Calu3 (cell line): ENCODE data around the gene SF1. TPM values are rescaled to one million over a fixed set of nuclear protein-coding genes. Genes with fewer than 3 reads are reported as not detected.

Source experiments
- BruUV-seq: library from RNA; stranded (reverse); fragments of 400-500 nt; replicated peaks from 2 replicates; lab custom pipeline; 2021; lab: Mats Ljungman, UMichigan
- CTCF ChIA-PET: fragments of 300-600 bp; sonication (Branson Sonifier 250); formaldehyde crosslinking; loops from one replicate; lab custom pipeline; 2022; ENCODE audit warnings: antibody characterized with exemption; lab: Charles Lee
- DNase-seq: peaks from one replicate; pipeline ENCODE4 v3.0.0; 2022
- H3K27ac Mint-ChIP-seq: one replicate; pipeline ENCODE4 v1.8.0; 2022; ENCODE audit warnings: mixed read lengths; ENCODE audit not compliant: unreplicated experiment
- H3K27me3 Mint-ChIP-seq: one replicate; pipeline ENCODE4 v1.8.0; 2022; ENCODE audit warnings: mixed read lengths; ENCODE audit not compliant: unreplicated experiment
- H3K36me3 Mint-ChIP-seq: one replicate; pipeline ENCODE4 v1.8.0; 2022; ENCODE audit warnings: mild to moderate bottlenecking, moderate library complexity, mixed read lengths; ENCODE audit not compliant: insufficient read depth, unreplicated experiment
- H3K4me1 Mint-ChIP-seq: one replicate; pipeline ENCODE4 v1.8.0; 2022; ENCODE audit warnings: mild to moderate bottlenecking, low read depth, mixed read lengths; ENCODE audit not compliant: unreplicated experiment
- H3K4me3 Mint-ChIP-seq: one replicate; pipeline ENCODE4 v1.8.0; 2022; ENCODE audit warnings: mild to moderate bottlenecking, low read depth, moderate library complexity, mixed read lengths; ENCODE audit not compliant: unreplicated experiment
- H3K9me3 Mint-ChIP-seq: one replicate; pipeline ENCODE4 v1.8.0; 2022; ENCODE audit warnings: low read depth, mixed read lengths; ENCODE audit not compliant: unreplicated experiment
- intact Hi-C: fragments of 100-400 bp; cut with micrococcal nuclease; formaldehyde crosslinking; loops from one replicate; pipeline ENCODE4 v1.10.0; 2022; ENCODE audit not compliant: unreplicated experiment
- total RNA-seq: library from RNA; stranded (reverse); gene quantifications from 2 replicates; pipeline ENCODE4 v1.2.3, GENCODE V29; 2022
- TF ChIP-seq, protein P1 (sequence below): fragments of 200-600 bp; IDR thresholded peaks from one replicate; pipeline ENCODE4 v1.8.0; 2022; ENCODE audit warnings: antibody characterized with exemption; ENCODE audit not compliant: unreplicated experiment

Gene SF1
- total RNA-seq, 1 experiment from 2014 or later, result 312 TPM

DNA sequence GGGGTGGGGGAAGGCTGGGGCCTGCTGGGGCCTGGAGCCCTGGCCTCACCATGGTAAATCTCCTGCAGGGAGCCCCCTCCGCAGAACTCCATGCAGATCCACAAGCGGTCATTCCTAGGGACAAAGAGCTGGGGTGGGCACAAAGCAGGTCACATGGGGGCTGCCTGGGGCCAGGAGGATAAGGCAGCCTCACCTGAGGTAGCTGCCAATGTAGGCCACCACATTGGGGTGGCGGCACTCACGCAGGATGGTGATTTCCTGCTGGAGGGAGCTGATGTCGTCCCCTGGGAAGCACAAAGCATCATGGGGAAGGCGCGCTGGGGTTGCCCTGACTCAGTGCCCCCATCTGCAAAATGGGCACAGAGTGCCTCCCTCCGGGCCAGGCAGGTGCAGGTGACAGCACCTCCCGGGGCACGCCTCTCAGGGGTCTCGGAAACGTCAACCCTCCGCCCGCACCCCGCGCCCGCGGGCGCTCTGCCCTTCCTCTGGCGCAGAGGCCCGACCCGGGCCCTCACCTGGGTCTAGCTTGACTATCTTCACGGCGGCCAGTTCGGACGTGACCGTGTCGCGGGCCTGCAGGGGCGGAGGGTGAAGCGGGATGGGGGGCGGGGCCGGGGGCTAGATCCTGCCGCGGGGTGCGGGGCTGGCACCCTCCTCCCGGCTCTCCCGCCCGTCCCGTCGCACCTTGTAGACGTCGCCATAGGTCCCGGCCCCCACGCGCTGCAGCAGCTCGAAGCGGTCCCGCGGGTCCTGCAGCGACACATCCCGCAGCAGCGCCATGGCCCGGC lies 24.2 kb upstream of the SF1 start:
- BruUV-seq, result no TSS peak
- peak overlapping the region; percentile 68 for H3K4me3 Mint-ChIP-seq
- CTCF ChIA-PET, result interaction anchor here (0.6 kb wide), 1 partner anchor 536 kb away, joined by 5 read pairs; no protein-coding TSS in a partner anchor
- no peaks in the 10 kb centered on the region for H3K27me3 Mint-ChIP-seq
- peaks cover 18% of the 10 kb centered on the region for H3K4me1 Mint-ChIP-seq
- H3K9me3 Mint-ChIP-seq, result no peaks in the 10 kb centered on the region
- TF ChIP-seq, protein P1, sequence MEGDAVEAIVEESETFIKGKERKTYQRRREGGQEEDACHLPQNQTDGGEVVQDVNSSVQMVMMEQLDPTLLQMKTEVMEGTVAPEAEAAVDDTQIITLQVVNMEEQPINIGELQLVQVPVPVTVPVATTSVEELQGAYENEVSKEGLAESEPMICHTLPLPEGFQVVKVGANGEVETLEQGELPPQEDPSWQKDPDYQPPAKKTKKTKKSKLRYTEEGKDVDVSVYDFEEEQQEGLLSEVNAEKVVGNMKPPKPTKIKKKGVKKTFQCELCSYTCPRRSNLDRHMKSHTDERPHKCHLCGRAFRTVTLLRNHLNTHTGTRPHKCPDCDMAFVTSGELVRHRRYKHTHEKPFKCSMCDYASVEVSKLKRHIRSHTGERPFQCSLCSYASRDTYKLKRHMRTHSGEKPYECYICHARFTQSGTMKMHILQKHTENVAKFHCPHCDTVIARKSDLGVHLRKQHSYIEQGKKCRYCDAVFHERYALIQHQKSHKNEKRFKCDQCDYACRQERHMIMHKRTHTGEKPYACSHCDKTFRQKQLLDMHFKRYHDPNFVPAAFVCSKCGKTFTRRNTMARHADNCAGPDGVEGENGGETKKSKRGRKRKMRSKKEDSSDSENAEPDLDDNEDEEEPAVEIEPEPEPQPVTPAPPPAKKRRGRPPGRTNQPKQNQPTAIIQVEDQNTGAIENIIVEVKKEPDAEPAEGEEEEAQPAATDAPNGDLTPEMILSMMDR, result no peak
- H3K36me3 Mint-ChIP-seq, result peaks cover 24% of the 10 kb centered on the region
- DNase-seq, result no peak
- H3K27ac Mint-ChIP-seq, result no peak overlapping the region
- intact Hi-C loops, result no loop called here

- TF ChIP-seq, protein P1, result no peak
- peak overlapping the region; percentile 68 for H3K4me3 Mint-ChIP-seq
- H3K9me3 Mint-ChIP-seq, result no peaks in the 10 kb centered on the region
- intact Hi-C loops, result no loop called here
- peaks cover 18% of the 10 kb centered on the region for H3K4me1 Mint-ChIP-seq
- no peaks in the 10 kb centered on the region for H3K27me3 Mint-ChIP-seq
- CTCF ChIA-PET, result interaction anchor here (0.6 kb wide), 1 partner anchor 139 kb away, joined by 7 read pairs; no protein-coding TSS in a partner anchor
- H3K36me3 Mint-ChIP-seq, result peaks cover 24% of the 10 kb centered on the region
- no peak for DNase-seq
- no TSS peak for BruUV-seq
- no peak overlapping the region for H3K27ac Mint-ChIP-seq
Observed at GRCh38 chr11:64801561-64802369, 23.4 kb upstream of the SF1 start.

- no peak for DNase-seq
- no TSS peak for BruUV-seq
- Mint-ChIP-seq H3K4me1 (peaks cover 18% of the 10 kb centered on the region), H3K27ac (no peak overlapping the region), H3K27me3 (no peaks in the 10 kb centered on the region), H3K4me3 (no peak overlapping the region), H3K36me3 (peaks cover 23% of the 10 kb centered on the region), H3K9me3 (no peaks in the 10 kb centered on the region)
- intact Hi-C loops, result no loop called here
- CTCF ChIA-PET, result interaction anchor here (0.6 kb wide), 1 partner anchor 139 kb away, joined by 7 read pairs; no protein-coding TSS in a partner anchor
- TF ChIP-seq, protein P1, result no peak
Observed at GRCh38 chr11:64801158-64801464, 22.8 kb upstream of the SF1 start.

DNA sequence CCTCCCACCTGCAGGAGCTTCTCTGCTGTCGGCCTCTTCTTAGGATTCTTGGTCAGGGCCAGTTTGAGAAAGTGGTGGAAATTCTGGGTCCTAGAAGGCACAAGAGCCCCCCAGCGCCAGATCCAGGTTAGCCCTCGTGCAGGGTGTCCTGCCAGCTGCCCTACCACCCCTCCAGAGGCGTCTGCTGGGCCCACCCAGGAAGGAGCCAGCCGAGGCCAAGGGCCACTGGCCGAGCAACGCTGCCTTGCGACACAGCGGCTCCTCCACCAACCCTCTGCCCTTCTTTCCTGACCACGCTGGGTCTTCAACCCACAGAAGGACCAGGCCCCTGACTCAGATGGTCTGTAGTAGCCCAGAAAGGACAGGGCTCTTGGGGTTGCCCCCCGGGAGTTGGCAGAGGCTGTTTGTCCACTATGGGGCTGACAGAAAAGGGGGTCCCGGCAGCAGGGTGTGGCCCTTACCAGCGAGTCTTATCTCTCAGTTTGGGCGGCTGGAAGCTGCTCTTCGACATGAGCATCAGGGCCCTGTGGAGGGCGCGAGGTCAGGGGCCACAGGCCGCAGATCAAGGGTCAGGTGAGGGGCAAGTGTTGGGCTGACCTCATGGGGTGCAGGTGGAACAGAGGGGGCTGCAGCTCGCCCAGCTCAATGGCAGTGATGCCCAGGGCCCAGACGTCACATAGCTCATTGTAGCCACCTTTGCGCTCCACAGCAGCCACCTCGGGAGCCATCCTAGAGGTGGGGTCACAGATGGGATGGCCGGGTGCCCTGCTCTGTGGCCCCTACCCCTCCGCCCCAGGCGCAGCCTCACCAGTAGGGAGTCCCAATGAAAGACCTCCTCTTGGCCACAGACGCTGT lies 22.2 kb upstream of the SF1 start:
- TF ChIP-seq, protein P1, result no peak
- intact Hi-C loops, result no loop called here
- H3K27me3 Mint-ChIP-seq, result no peaks in the 10 kb centered on the region
- CTCF ChIA-PET, result no interaction called here
- H3K27ac Mint-ChIP-seq, result no peak overlapping the region
- no peak overlapping the region for H3K4me3 Mint-ChIP-seq
- peaks cover 17% of the 10 kb centered on the region for H3K36me3 Mint-ChIP-seq
- DNase-seq, result no peak
- H3K9me3 Mint-ChIP-seq, result no peaks in the 10 kb centered on the region
- peaks cover 18% of the 10 kb centered on the region for H3K4me1 Mint-ChIP-seq
- BruUV-seq, result no TSS peak
